Measurements from ENCODE around the gene BGN.

BGN gene

DNA sequence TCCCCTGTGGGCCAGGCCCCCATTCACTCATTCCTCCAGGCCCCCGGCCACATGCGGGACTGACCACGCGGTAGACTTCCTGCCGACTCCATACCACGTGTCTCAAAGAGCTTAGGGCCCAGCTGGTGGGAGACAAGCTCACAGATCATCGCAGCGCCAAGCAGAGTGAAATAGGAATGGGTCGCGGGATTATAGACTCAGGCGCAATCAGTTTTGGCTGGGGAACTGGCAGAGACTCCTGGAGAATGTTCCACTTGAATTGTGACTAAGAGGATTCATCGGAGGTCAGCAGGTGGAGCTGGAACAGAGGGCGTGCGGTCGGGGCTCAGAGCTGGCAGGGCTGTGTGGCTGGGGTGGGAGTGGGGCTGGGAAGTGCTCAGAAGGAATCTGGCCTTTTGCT is 38.3 kb downstream of the BGN start:
- no peak for DNase-seq

- no peak for DNase-seq
Observed at GRCh38 chrX:153537080-153537479, 42.3 kb downstream of the BGN start.

DNA sequence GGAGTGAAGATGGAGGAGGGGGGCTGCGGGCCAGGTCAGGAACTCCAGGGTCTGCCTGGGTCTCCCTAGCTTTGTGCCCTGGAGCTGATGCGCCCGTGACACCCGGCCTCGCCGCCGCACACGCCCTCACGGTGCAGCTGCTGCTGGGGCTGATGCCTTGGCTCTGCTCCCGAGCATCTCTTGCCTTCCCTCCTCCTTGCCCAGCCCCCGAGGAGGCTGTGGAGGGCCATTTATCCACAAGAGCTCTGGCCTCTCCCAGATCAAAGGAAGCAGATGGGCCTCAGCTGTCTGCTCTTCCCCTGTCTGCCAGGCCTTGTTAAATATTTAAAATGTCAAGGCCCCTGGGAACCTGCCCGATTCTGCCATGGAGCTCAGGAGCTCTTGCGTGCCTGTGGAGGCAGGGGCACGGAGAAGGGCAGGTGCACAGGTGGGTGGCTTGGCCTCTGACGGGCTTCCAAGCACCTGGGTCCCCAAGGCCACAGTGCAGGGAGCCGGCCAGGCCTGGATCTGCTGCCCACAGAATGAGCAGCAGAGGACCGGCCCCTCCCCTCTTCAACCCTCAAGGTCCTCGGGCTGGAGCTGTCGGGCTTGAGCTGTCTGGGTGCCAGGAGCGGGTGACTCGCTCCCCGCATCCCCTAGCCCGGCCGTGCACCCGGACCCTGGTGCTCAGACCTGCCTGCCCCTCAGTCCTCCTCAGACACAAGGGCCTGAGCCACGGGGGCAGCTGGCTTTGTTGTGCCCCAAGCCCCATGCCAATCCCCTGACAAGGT is 42.9 kb downstream of the BGN start:
- DNase-seq: no peak

DNA sequence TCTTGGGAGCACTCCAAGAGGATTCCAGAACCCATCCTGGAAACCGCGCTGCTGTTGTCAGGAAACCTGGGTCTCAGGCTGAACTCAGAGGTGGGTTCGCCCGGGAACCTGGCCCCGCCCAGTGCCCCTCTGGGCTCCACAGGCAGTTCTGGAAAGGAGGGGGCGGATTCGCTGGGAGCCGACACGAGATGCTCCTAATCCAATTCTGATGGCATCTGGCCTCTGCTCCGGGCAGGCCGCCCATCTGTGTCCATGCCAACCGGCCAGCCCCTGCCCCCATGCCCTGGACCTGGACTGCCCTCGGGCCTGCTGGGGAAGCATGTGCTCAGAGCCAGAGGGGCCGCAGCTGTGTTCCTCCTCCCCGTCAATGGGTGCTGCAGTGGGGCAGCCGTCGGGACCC is 43.6 kb downstream of the BGN start:
- DNase-seq: no peak

DNA sequence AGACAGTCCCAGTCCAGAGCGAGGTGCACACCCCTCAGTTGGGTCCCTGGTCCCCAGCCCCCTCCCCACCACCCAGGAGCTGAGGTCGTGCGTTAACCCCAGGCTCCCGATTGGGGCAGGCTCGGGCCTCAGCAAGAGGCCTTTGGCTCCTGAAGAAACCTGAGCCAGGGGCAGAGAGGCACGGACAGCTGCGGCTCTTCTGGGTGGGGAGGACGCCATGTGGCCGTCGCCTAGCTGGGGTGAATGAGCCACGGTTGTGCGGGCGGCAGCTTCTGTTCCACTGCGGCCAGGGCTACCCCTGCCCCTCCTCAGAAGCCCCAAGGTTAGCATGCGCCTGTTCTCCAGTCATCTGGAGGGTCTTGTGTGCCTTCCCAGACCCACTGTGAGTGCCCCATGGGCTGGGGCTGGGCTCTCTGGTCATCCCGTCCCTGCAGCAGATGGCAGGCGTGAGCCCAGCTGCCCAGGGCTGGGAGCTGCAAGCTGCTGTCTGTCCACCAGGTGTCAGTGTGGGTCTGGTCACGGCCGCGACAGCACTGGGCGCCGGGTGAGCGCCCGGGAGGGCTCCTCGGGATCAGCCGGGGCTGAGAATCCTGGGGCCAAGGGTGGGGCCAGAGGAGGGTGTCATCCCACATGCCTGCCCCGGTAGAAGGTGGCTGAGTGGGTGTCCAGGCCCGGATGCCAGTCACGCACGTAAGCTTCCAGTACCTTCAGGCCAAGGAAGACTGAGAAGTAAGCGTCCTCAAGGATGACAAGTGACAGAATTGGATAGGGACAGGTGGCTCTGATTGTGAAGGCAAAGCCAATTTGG is 44.6 kb downstream of the BGN start:
- DNase-seq: peak; percentile 18

GRCh38 chrX:153539979-153540358 is 45.2 kb downstream of the BGN start:
- DNase-seq: no peak

DNA sequence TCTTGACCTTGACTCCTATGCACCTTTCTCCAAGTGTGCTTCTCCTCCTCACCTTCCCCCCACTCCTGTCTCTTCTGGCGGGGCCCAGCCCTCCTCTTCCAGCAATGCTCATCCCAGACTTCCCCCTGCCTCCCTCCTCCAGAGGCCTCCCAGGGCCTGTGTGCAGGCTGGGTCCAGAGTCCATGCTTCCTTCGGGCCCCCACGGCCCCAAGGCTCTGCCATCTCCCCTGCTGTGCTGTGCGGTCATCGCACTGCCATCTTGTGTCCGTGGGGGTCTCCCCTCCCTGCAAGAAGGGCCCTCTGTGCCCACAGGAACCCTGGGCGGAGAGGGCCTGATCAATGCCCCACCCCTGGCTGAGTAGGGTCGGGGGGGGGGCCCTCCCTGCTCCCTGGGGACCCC is 49.9 kb downstream of the BGN start:
- DNase-seq: no peak

DNA sequence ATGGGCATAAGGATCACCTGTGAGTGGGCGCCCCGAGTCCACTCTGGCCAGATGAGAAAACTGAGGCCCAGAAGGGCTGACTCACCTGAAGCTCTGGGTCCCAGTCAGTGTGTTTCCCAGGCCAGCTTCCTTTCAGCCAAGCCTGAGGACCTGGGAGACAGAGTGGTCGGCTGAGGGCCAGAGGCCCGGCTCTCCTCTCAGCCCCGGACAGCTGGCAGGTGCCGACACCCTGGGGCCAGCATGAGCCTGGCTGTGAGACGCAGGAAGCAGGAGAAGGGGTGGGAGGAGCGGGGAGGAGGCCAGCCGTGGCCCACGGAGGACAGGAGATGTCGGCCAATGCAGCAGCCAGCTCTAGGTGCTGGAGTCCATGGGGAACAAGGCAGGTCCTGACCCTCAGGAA is 51.6 kb downstream of the BGN start:
- DNase-seq: no peak

DNA sequence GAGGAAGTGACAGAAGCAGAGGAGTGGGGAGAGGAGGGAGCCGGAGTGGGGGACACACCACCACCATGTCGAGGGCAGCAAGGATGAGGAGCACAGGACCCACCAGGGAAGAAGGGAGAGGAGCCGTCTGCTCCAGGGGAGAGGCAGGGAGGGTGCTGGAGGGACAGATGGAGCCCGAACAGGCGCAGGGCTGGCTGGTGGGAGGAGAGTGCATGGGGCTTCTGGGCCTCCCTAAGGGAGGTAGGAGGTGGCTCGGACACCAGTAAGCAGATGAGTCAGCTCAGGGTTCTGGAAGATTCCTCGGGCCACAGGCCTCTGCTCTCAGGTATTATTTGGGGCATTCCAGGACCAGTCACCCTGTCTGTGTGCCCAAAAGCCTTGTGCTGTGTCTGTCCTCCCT is 52.4 kb downstream of the BGN start:
- no peak for DNase-seq

GRCh38 chrX:153549231-153549630 is 54.5 kb downstream of the BGN start:
- DNase-seq: no peak

- DNase-seq: no peak
Observed at GRCh38 chrX:153549807-153550206, 55.0 kb downstream of the BGN start.

GRCh38 chrX:153551135-153551534 is 56.4 kb downstream of the BGN start:
- no peak for DNase-seq

DNA sequence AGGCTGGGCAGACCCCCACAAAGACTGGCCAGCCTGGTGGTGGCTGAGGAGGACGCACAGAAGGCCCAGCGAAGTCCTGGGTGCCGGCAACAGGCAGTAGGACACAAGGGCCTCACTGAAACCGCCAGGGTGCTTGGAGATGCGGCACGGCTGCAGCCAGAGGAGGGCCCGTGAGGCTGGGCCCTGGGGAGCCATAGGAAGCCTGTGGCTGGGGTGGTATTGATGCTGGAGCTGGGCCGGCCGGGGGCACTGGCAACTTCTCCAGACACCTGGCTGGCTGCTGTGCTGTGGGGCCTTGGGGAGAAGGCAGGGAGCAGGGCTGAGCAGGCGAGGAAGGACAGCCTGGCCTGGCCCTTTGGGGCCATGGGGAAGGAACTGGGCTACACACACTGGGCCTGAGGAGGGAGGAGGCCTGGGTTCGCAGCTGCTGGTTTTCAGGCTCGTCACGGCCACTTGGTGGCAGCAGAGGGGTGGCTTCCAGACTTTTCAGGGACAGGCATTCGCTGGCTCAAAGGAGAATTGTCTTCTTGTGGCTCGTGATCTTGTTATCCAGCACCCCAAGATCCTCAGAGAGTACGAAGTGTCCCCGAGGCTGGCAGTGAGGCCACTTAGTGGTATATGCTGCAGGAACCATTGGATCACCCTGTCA is 59.9 kb downstream of the BGN start:
- no peak for DNase-seq

GRCh38 chrX:153556767-153557166 is 62.0 kb downstream of the BGN start:
- DNase-seq: no peak

DNA sequence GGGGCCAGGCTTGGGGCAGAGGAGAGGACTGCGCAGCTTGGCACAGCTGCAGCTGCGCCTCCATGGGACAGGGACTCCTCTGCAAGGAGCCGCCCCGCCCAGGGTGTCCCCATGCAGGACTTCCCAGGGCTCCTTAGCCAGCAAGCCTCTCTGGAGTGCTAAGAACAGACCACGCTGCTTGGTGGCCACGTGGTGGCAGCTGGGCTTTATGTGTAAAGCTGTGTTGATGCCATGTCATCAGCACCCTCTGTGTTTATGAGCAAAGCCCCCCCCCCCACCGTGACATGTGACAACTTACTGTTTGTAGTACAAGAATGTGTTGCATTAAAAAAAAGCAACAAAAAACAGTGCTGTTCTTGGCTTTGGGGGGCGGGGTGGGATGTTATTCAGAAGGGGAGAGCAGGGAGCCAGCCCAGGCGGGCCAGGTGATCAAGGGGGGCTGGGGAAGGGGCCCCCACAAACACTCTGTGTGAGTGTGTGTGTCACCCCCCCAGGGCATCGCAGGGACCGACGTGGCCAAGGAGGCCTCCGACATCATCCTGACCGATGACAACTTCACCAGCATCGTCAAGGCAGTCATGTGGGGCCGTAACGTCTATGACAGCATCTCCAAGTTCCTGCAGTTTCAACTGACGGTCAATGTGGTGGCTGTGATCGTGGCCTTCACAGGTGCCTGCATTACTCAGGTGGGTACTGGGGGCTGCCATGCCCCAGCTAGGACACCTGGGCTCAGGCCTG is 63.0 kb downstream of the BGN start:
- DNase-seq: no peak
